ENCODE results near the gene ZNF550. TPM values are rescaled to one million over a fixed set of nuclear protein-coding genes. Genes with fewer than 3 reads are reported as not detected.
A peak's percentile ranks its signal among the peaks of the same experiment; 100 is the strongest.

The ZNF550 gene
- total and polyA plus RNA-seq, 9 of the 15 experiments (the other 6 are each of a cell fraction or from before 2014, with no cell fraction given) = 1.6 to 11.8 (median 4.3) TPM

GRCh38 chr19:57559008-57559403, 657 bp downstream of the ZNF550 start (continued):
- TF ChIP-seq, protein P1, sequence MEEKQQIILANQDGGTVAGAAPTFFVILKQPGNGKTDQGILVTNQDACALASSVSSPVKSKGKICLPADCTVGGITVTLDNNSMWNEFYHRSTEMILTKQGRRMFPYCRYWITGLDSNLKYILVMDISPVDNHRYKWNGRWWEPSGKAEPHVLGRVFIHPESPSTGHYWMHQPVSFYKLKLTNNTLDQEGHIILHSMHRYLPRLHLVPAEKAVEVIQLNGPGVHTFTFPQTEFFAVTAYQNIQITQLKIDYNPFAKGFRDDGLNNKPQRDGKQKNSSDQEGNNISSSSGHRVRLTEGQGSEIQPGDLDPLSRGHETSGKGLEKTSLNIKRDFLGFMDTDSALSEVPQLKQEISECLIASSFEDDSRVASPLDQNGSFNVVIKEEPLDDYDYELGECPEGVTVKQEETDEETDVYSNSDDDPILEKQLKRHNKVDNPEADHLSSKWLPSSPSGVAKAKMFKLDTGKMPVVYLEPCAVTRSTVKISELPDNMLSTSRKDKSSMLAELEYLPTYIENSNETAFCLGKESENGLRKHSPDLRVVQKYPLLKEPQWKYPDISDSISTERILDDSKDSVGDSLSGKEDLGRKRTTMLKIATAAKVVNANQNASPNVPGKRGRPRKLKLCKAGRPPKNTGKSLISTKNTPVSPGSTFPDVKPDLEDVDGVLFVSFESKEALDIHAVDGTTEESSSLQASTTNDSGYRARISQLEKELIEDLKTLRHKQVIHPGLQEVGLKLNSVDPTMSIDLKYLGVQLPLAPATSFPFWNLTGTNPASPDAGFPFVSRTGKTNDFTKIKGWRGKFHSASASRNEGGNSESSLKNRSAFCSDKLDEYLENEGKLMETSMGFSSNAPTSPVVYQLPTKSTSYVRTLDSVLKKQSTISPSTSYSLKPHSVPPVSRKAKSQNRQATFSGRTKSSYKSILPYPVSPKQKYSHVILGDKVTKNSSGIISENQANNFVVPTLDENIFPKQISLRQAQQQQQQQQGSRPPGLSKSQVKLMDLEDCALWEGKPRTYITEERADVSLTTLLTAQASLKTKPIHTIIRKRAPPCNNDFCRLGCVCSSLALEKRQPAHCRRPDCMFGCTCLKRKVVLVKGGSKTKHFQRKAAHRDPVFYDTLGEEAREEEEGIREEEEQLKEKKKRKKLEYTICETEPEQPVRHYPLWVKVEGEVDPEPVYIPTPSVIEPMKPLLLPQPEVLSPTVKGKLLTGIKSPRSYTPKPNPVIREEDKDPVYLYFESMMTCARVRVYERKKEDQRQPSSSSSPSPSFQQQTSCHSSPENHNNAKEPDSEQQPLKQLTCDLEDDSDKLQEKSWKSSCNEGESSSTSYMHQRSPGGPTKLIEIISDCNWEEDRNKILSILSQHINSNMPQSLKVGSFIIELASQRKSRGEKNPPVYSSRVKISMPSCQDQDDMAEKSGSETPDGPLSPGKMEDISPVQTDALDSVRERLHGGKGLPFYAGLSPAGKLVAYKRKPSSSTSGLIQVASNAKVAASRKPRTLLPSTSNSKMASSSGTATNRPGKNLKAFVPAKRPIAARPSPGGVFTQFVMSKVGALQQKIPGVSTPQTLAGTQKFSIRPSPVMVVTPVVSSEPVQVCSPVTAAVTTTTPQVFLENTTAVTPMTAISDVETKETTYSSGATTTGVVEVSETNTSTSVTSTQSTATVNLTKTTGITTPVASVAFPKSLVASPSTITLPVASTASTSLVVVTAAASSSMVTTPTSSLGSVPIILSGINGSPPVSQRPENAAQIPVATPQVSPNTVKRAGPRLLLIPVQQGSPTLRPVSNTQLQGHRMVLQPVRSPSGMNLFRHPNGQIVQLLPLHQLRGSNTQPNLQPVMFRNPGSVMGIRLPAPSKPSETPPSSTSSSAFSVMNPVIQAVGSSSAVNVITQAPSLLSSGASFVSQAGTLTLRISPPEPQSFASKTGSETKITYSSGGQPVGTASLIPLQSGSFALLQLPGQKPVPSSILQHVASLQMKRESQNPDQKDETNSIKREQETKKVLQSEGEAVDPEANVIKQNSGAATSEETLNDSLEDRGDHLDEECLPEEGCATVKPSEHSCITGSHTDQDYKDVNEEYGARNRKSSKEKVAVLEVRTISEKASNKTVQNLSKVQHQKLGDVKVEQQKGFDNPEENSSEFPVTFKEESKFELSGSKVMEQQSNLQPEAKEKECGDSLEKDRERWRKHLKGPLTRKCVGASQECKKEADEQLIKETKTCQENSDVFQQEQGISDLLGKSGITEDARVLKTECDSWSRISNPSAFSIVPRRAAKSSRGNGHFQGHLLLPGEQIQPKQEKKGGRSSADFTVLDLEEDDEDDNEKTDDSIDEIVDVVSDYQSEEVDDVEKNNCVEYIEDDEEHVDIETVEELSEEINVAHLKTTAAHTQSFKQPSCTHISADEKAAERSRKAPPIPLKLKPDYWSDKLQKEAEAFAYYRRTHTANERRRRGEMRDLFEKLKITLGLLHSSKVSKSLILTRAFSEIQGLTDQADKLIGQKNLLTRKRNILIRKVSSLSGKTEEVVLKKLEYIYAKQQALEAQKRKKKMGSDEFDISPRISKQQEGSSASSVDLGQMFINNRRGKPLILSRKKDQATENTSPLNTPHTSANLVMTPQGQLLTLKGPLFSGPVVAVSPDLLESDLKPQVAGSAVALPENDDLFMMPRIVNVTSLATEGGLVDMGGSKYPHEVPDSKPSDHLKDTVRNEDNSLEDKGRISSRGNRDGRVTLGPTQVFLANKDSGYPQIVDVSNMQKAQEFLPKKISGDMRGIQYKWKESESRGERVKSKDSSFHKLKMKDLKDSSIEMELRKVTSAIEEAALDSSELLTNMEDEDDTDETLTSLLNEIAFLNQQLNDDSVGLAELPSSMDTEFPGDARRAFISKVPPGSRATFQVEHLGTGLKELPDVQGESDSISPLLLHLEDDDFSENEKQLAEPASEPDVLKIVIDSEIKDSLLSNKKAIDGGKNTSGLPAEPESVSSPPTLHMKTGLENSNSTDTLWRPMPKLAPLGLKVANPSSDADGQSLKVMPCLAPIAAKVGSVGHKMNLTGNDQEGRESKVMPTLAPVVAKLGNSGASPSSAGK (IDR thresholded peaks at IDR 0.05) = 0 out of 2 replicates have a peak, but pooled peaks have one; percentile 23

Data from K562 (cell line).